Esophagus muscularis mucosa (tissue), 4 donors: ENCODE results near the gene AKAP13.
"Not testable (repeated sequence)": the region's sequence is repeated elsewhere in the genome, so short reads cannot be mapped to it uniquely, and the experiment has no call there.

Experiments
- EP300 ChIP-seq: sonication (generic); formaldehyde crosslinking; IDR thresholded peaks from one replicate; pipeline ENCODE4 v1.6.1; 2017; ENCODE audit warnings: antibody characterized with exemption
- POLR2A ChIP-seq: fragments of 450-650 bp; IDR thresholded peaks from one replicate; pipeline ENCODE4 v1.6.1; 2017; ENCODE audit warnings: antibody characterized with exemption, moderate library complexity, mild to moderate bottlenecking, low read depth
- POLR2AphosphoS5 ChIP-seq, 2 donors: sonication (generic); formaldehyde crosslinking; IDR thresholded peaks; one replicate each; pipeline ENCODE4 v1.6.1; 2017; ENCODE audit warnings: antibody characterized with exemption in 2 of 2
- TF ChIP-seq, protein P1 (sequence below), 3 experiments: fragments of 200-600 bp in 2 of 3; fragments of 450-650 bp in 1 of 3; sonication (generic) in 2 of 3; IDR thresholded peaks; one replicate each; pipeline ENCODE4 v1.5.1; 2017 to 2019; ENCODE audit warnings: antibody characterized with exemption in 3 of 3, mild to moderate bottlenecking in 2 of 3, moderate library complexity in 1 of 3

DNA sequence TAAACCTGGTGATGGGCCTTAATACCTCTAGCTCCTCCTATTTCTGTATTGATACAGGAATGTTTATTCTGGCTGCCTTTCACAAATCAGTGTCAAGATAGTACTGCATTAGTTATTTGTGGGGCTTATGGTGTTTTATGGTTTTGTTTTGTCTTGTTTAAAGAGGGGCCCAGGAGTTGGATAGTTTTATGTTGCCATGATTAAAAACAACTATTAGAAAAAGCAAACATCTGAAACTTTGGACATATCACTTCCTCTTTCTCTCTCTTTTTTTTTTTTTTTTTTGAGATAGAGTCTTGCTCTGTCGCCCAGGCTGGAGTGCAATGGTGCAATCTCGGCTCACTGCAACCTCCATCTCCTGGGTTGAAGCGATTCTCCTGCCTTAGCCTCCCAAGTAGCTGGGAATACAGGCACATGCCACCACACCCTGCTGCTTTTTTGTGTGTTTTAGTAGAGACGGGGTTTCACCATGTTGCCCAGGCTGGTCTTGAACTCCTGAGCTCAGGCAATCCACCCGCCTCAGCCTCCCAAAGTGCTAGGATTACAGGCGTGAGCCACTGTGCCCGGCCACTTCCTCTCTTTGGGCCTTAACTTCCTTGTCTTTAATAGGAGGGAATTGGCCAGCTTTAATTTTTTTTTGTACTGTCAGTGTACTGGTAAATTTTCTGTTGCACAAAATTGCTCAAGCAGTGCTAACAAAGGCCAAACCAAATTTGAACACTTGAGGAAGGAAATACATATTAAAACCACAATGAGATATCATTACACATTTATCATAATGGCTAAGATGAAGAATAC, 155.3 kb downstream of the AKAP13 start:
- TF ChIP-seq, protein P1, sequence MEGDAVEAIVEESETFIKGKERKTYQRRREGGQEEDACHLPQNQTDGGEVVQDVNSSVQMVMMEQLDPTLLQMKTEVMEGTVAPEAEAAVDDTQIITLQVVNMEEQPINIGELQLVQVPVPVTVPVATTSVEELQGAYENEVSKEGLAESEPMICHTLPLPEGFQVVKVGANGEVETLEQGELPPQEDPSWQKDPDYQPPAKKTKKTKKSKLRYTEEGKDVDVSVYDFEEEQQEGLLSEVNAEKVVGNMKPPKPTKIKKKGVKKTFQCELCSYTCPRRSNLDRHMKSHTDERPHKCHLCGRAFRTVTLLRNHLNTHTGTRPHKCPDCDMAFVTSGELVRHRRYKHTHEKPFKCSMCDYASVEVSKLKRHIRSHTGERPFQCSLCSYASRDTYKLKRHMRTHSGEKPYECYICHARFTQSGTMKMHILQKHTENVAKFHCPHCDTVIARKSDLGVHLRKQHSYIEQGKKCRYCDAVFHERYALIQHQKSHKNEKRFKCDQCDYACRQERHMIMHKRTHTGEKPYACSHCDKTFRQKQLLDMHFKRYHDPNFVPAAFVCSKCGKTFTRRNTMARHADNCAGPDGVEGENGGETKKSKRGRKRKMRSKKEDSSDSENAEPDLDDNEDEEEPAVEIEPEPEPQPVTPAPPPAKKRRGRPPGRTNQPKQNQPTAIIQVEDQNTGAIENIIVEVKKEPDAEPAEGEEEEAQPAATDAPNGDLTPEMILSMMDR (IDR thresholded peaks at IDR 0.05): not testable (repeated sequence)
- TF ChIP-seq EP300; POLR2AphosphoS5 (IDR thresholded peaks at IDR 0.05); POLR2A: not testable (repeated sequence)
